NCI-H2196 (cell line): Measurements from ENCODE around the gene RARS2.
"Not testable (repeated sequence)": the region's sequence is repeated elsewhere in the genome, so short reads cannot be mapped to it uniquely, and the experiment has no call there.

ENCODE experiments used
- DNase-seq: peaks from one replicate; lab custom pipeline; 2025; ENCODE audit not compliant: unreplicated experiment; lab: John Stamatoyannopoulos, UW

The RARS2 gene

DNA sequence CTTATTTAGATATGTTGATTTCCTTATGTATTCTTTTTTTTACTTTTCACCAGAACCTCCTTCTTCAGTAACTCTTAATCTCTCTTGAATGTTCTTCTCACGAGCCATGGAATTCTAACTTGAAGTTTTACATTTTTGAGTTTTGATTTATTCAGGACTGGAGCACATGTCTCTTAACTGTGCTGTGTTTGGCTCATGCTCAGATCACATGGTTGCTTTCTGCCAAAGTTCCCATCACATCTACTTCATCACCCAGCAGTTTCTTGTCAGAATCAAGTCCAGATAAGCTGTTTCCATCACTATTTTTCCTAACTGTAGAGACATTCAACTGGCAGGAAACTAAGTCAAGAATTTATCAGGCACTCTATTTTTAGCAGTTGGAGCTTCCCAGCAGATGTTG, 85.3 kb downstream of the RARS2 start:
- no peak for DNase-seq

- DNase-seq: no peak
Measured at GRCh38 chr6:87501809-87502572, 87.8 kb downstream of the RARS2 start.

GRCh38 chr6:87498048-87498447, 91.7 kb downstream of the RARS2 start:
- DNase-seq: no peak

DNA sequence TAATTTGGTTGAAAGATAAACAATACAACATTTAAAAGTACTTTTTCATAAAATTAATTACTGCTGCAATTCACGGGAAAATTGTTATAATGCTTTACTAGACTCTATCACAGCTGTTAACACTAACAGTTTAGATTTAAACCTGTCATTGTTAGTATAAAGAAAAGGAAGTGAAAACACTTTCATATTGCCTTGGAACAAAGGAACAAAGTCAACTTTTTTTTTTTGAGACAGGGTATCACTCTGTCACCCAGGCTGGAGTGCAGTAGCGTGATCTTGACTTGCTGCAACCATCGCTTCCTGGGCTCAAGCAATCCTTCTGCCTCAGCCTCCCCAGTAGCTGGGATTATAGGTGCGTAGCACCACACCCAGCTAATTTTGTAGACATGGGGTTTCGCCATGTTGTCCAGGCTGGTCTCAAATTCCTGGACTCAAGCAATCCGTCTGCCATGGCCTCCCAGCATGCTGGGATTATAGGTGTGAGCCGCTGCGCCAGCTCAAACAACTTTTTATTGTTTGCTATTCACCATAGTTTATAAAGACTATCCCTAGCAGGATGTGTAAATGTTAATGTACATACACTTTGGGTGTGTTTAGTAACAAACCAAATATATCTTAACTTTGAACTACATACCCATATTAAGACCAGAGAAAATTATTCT, 94.9 kb downstream of the RARS2 start:
- no peak for DNase-seq

DNA sequence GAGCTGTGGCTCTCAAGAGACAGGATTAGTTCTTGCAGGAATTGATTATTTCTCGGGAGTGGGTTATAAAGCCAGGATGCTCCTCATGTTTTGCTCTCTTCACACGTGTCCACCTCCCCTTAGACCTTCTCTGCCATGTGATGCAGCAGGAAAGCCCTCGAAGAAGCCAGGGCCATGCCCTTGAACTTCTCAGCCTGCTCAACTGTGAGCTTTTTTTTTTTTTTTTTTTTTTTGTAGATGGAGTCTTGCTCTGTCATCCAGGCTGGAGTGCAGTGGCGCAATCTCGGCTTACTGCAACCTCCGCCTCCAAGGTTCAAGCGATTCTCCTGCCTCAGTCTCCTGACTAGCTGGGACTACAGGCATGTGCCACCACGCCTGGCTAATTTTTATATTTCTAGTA, 100.5 kb downstream of the RARS2 start:
- not testable (repeated sequence) for DNase-seq

GRCh38 chr6:87487555-87487954, 102.2 kb downstream of the RARS2 start:
- DNase-seq: no peak

DNA sequence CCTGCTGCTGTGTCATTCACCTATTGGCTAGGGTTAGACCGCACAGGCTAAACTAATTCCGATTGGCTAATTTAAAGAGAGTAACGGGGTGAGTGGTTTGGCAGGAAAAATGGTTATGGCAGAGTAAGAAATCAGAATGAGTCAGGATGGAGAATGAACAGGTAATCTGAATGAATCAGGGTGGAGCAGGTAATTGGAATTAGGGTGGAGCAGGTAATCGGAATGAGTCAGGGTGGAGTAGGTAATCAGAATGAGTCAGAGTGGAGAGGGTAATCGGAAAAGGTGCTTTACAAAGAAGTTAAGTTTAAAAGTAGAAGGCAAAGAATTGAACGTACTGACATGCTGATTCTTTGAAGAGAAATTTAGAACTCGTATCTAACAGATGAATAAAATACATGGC, 105.3 kb downstream of the RARS2 start:
- no peak for DNase-seq

DNA sequence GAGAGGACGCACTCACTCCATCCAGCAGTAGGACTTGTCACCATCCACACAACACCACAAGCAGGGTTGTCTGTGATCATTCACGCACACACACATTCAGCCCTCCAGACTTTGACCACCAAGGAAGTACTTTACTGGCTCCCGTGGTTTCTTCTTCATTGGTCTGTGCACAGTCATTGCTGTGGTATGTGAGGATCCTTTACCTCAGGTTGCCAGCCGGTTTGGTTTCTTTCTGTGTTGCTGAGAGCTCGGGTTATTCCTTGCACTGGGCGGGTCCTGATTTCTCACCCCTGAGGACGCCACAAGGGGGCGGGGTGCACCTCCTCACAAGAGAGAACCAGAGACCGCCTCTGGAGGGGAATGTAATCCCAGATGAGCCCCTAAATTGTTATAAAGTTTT, 105.9 kb downstream of the RARS2 start:
- no peak for DNase-seq

DNA sequence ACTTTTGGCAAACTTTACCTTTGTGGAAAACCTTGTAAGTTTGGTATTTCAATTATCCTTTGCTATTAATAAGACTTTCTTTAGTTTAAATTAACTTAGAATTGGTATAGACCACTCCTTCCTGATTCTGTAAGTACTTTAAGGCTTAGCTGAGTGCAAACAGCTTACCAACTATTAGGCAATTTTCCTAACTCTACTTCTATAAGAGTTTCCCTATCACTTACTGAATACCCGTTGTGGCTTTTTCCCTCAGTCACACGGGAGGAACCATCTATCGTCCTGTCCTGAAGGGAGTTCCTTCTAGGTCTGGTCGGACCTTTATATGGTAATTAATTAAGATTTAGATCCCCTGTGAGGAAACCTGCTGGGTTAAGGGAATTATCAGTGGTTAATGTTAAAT, 107.4 kb downstream of the RARS2 start:
- DNase-seq: no peak

GRCh38 chr6:87481931-87482330, 107.9 kb downstream of the RARS2 start:
- DNase-seq: no peak

DNA sequence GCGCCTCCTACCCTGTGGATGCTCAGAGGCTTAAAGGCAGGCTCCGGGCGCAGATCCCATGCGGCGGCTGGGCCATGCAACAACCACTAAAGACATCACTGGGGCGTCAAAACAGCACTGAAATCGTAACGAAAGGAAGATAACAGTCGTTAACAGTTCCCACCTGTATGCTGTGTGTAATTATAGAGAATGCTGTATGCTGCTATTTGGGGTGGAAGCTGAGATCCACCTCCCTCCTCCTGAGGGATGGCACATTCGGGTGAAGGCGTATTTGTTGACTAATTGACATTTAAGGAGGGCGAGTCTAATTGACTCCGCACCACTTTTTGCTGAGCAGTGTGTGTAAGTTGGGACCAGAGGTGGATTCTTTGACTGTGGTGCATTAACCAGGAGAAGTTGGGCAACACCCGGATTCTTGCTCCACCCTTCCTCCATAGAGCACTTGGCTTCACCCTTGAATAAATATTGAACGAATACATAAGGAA, 116.3 kb downstream of the RARS2 start:
- no peak for DNase-seq

DNA sequence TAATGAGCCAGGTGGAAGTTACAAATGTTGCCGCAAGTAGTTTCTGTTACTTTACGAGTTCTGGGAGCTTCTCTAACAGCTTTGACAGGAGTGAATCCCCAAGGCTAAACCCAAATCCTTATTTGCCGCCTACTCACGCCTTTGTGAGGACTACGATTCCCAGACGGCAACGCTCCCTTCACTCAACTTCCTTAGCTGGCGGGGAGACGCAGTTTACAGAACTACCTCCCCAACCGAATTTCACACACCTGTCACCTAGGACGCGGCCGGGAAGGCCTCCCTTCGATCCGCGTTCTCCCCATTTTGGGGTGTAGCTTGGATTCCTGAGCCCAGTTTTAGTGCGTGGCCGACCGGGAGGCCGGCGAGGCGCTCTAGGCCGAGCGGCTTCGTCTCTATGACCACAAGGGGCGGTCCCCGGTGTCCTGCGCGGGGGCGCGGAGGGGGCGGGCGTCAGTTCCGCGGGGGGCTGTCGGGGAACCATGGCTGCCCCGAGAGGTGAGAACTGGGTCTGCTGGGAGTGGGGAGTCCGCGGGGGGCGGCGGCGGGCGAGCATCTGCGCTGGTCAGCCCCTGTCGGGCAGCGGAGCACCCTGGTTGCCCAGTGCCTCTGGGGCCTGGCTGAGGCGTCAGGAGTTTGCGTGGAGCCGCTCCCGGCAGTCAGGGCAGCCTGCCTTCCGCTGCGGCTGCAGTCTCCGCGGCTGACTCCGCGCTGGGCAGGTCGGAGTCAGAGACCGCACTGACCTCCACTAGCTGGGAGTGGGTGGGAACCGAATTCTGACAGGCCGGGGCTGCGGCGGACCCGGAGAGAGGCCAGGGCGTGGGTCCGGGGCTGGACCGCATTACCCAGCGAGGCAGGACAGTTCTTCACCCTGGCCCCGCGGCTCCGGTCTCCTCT, 117.0 kb downstream of the RARS2 start, which contains the start of gene SLC35A1:
Gene SLC35A1, plus strand, starts transcription at position 450 of the 894 bp plus-strand sequence. Its CDS starts 30 bp downstream, at position 480.
- DNase-seq: peak; percentile 84

GRCh38 chr6:87465051-87465450, 124.7 kb downstream of the RARS2 start:
- DNase-seq: no peak
